CD4-positive, alpha-beta T cell treated with Interleukin-6 at 100 ng/mL for 8 hours (primary cell): ENCODE measurements around the gene ANKH.

Experiments used
- DNase-seq: peaks from one replicate; pipeline ENCODE4 v3.0.0-alpha.2; 2020; ENCODE audit warnings: mixed read lengths, low spot score

Gene ANKH

DNA sequence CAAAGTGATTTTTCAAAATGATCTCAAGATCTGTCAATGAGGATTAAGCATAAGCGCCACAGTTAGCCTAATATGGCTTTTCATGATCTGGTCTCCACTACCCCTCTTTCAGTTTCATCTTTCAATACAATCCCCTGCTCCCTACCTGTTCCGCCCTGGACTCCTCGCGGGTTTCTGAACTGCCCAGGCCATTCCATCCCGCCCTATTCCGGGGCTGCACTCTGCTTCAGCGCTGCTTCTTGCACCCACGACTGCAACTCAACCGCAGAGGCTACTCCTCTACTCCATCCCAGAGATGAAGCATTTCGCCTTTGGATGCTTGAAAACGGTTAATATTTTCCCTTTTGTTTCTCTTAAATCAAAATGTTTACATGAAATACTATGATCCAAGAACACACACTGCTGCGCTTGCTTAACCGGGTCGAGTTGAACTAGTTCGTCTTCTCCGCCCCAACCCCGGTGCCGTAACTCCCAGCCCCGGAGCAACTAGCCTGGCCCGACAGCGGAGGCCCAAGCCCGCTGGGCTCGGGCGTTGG is 207.8 kb downstream of the ANKH start:
- DNase-seq, result no peak

DNA sequence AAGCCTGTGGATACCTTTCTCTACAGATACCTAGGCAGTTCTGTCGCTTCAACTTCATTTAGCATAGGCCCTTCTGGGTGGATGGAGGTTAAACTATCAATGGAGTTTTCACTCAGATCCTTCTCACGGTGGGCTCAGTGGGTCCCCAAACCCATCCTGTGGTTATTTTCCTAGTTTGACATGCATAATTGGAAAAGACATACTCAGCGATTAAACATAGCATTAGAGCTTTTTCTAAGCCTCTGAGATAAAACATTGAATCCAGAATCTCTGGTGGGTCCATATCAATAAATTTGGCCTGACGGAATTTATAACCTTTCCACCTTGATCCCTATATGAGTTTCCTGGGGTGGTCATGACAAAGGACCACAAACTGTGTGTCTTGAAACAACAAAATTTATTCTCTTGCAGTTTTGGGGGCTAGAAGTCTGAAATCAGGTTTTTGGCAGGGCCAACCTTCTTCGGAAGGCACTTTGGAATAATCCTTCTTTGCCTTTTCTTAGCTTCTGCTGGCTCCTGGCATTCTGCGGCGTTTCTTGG is 208.8 kb downstream of the ANKH start:
- DNase-seq, result no peak

DNA sequence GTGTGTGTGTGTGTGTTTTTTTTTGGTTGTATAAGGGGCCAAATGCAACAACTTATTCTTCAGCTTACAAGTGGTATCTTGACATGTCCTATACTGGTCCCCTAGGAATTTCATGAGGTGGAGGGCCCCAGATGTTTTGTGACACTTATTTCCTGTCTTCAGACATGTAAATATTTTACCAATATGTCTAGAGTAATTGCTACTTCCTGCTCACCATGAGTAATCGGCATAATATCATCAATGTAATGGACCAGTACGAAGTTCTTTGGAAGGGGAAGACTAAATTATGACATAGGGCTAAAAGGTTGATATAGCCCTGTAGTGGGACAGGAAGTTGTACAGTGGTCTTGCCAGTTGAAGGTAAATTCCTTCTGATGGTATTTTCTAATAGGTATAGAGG is 210.7 kb downstream of the ANKH start:
- DNase-seq, result no peak

DNA sequence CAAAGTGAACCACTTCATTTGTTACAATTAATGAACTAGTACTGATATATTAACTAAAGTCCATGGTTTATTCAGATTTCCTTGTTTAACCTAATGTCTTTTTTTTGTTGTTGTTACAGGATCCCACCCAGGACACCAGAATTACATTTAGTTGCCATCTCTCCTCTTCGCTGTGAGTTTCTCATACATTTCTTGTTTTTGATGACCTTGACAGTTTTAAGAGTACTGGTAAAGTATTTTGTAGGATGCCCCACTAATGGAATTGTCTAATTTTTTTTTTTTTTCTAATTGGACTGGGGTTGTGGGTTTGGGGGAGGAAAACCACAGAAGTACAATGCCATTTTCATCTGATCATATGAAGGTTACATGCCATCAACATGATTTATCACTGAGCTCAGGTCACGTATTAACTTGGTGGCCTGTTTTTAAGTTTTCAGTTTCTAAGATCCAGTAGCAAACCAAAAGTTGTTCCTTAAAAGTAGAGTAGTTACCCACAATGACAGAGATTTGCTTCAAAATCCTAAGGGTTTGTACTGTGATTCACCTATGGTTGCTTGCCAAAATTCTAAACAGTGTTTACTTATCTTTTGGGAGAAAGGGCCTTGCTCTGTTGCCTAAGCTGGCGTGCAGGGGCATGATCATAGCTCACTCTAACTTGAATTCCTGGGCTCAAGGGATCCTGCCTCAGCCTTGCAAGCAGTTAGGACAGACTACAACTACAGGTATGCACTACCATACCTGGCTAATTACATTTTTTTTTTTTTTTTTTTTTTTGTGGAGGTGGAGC is 211.6 kb downstream of the ANKH start:
- no peak for DNase-seq

DNA sequence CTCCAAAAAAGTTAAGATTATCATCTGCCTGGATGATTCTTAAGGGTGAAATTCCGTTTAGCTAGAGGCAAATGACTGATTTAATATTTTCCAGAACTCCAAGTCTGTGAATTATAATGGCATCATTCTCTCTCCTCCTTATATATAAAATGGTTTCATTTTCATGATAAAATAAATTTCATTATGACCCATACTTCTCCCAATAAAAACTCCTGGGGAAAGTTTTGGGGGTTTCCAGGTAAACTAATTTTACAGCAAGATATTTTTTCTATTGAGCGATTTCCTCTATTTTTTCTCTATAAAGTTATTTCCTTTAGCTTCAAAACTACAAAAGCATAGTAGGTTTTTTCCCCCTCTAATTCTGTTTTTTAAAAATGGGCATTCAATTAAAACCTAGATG is 214.7 kb downstream of the ANKH start:
- no peak for DNase-seq

DNA sequence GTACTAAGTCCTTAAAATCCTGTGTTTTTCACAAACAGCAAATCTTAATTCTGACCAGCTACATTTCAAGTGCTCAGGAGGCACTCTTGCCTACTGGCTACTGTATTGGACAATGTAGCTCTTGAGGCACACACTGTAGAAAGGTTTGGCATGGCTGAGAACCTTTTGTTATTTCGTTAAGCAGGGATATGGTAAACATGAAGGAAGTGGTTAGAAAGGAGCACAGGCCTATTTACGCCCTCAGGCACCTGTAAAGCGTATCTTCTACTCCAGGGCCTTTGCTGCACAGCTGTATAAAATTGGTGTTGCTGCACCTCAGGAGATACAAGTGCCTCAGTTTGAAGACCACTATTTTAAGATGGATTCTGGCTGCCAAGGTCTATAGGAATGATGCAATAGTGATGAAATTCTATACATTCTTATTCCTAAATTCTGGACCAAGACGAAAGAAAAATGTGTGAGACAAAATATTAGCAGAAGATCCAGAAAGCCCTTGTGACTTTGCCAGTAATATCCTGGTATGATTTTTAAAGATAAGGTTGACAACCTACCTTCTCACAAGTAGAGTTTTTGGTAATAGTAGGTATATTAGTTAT is 216.3 kb downstream of the ANKH start:
- no peak for DNase-seq
